ENCODE measurements around the gene ATP6V1D.
"Not testable (repeated sequence)": the region's sequence is repeated elsewhere in the genome, so short reads cannot be mapped to it uniquely, and the experiment has no call there.

The ATP6V1D gene

GRCh38 chr14:67371247-67372148 is 11.9 kb upstream of the ATP6V1D start:
- no peak for DNase-seq (ENCODE audit: low read depth, low spot score)

GRCh38 chr14:67370830-67371229 is 11.2 kb upstream of the ATP6V1D start:
- no peak for DNase-seq (ENCODE audit: low read depth, low spot score)

GRCh38 chr14:67365476-67365875 is 5.9 kb upstream of the ATP6V1D start:
- DNase-seq (ENCODE audit: low read depth, low spot score) = no peak

DNA sequence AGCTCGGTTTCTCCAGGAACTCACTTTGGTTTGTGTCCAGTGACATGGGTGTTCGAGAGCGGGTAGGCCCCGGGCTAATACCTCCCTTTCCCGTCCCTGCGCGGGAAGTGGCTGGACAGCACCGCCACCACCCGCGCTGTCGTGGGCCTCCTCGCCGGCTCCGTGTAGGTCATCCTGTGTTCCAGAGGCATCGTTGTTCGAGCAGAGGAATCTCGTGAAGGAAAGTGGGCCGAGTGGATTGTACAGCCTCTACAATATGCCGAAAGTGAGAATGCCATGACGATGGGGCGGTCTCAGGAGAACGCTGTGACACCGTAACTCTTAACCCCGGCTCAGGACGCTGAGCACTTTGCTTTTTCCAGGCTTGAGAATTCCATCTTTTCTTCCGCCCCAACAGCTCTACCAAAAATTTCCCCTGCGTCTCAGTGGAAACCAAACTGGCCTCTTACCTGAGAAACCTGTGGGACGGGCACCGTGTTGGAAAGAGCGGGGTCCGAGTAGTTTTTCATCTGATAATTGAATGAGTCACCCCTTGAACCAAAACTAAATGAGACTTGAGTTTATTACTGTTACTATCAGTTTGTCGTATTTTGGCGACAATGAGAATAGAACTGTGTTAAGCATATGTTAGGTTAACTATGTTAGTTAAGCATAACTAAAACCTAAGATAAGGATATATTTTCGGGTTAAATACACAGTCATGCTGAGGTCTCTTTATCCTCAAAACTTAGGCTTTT is 1.0 kb upstream of the ATP6V1D start:
- no peak for DNase-seq (ENCODE audit: low read depth, low spot score)

- peak; percentile 17 for DNase-seq (ENCODE audit: low read depth, low spot score)
These were observed 455 bp downstream of the ATP6V1D start for GRCh38 chr14:67358924-67359774.

DNA sequence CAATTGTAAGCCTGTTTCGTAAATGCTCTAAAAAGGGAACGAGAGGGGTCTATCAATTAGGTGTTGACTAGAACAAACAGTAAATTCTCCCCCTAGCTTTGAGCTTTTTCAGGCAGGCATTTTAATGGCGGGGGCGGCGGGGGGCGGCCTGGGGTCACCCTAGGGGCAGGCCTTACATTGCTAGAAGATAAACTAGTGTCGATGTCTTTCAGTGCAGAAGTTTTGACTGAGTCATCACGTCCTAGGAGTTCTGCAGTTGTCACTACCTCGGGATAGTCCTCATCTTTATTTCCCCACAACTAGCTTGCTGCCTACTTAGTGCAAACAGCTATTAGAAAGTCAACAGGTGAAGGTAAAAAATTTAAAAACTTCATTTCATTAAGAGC is 1.6 kb downstream of the ATP6V1D start:
- DNase-seq (ENCODE audit: low read depth, low spot score) = peak; percentile 20

GRCh38 chr14:67357186-67357968 is 2.2 kb downstream of the ATP6V1D start:
- DNase-seq (ENCODE audit: low read depth, low spot score) = no peak

- no peak for DNase-seq (ENCODE audit: low read depth, low spot score)
These were observed 7.5 kb downstream of the ATP6V1D start for GRCh38 chr14:67352055-67352454.

GRCh38 chr14:67345583-67345982 is 14.0 kb downstream of the ATP6V1D start:
- DNase-seq (ENCODE audit: low read depth, low spot score) = no peak

DNA sequence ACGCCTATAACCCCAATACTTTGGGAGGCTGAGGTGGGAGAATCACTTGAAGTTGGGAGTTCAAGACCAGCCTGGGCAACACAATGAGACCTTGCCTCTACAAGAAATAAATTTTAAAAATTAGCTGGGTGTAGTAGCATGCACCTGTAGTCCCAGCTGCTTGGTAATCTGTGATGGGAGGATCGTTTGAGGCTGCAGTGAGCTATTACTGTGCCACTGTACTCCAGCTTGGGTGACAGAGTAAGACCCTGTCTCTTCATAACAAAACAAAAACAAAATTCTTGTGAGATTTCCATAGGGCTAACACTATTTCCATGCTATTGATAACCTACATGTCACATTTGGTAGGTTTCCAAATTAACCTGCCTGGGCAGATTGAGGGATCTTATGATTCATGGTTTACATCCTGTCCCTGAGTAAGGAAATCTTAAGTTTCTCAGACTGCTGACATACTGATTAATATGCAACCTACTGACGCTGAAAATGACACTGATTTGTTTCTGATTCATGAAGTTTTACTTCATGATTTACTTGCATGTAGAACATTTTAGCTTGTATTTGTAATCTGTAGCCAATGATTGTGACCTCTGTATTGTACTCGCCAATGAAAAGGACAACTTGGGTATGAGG is 15.9 kb downstream of the ATP6V1D start:
- no peak for DNase-seq (ENCODE audit: low read depth, low spot score)

- not testable (repeated sequence) for DNase-seq (ENCODE audit: low read depth, low spot score)
These were observed 18.4 kb downstream of the ATP6V1D start for GRCh38 chr14:67341231-67341630.

- DNase-seq (ENCODE audit: low read depth, low spot score) = no peak
These were observed 23.8 kb downstream of the ATP6V1D start for GRCh38 chr14:67335781-67336180.

DNA sequence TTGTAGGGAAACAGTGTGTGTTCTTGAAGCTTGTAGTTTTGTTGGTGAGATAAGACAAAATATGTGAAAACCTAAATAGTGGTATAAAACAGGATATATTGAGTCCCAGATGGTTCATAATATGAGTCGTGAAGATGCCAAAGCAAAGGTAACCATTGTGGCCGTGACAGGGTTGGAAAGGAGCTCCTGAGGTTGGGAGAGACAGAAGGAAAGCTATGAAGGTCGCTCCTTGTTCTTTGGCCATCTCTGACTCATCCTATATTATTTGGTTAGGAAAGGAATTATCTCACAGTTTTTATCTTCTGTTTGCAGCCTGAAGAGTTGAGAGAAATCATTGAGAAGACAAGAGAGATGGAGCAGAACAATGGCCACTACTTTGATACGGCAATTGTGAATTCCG is 27.1 kb downstream of the ATP6V1D start:
- no peak for DNase-seq (ENCODE audit: low read depth, low spot score)

- DNase-seq (ENCODE audit: low read depth, low spot score) = no peak
These were observed 28.1 kb downstream of the ATP6V1D start for GRCh38 chr14:67331368-67332125.

DNA sequence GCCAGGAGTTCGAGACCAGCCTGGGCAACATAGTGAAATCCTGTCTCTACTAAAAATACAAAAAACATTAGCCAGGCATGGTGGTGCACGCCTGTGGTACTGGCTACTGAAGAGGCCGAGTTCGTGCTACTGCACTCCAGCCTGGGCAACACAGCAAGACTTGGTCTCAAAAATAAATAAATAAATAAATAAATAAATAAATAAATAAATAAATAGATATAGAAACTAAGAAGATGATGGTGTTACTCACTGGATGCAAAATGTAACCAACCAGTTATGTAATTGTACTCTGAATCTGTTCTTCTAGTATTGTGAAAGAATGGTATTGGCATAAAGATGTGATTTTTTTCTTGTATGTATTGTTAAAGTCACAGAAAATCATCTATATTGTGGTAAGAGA is 29.9 kb downstream of the ATP6V1D start:
- not testable (repeated sequence) for DNase-seq (ENCODE audit: low read depth, low spot score)

DNA sequence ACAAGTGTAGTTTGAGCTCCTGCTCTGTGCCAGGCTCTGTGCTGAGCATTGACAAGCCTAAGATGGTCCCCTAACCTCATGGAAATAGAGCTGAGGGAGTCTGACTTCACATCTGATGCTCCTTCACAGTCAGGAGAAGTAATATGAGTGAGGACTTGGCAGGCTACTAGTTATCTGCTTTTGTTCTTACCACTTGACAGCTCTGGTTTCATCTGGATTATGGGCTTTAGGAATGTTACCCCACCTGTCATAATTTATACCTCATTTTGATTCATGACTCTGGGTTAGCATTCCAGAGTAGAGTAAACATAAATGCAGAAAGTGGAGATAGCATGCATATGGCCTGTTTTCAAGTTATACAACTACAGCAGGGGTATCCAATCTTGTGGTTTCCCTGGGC is 40.5 kb downstream of the ATP6V1D start:
- DNase-seq (ENCODE audit: low read depth, low spot score) = no peak

GRCh38 chr14:67317822-67318221 is 41.8 kb downstream of the ATP6V1D start:
- no peak for DNase-seq (ENCODE audit: low read depth, low spot score)

DNA sequence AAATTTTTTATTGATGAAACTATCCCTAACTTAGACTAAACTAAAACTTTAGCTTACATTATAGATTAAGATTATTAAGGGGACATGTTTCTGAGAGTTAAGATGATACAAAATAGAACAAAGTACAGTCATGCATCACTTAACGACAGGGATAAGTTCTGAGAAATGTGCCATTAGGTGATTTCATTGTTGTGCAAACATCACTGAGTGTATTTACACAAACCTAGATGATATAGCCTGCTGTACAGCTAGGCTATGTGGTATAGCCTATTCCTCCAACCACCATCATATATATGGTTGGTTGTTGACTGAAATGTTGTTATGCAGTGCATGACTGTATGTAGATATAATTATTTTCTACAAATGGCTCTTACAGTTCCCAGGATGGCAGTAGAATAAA is 46.5 kb downstream of the ATP6V1D start:
- DNase-seq (ENCODE audit: low read depth, low spot score) = no peak

DNA sequence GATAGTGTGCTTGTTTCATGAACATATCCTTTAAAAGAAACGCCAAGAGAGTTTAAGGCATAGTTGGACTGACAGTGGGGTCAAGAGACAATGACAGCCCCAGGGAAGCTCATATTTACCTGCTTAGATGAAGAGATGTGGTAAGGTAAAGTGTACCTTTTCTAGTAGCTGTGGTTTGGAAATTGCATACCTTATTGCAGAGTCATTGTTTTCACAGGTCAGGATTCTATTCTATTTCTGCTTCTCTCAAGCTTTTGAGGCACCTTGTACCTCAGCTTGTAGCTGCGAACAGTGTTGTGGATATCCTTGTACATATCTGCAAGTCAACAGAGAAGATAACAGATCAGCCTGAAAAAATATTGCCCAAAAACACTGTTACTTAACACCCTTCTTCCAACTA is 47.7 kb downstream of the ATP6V1D start:
- no peak for DNase-seq (ENCODE audit: low read depth, low spot score)
